GM12878 (cell line): ENCODE results near the gene MAPRE2. TPM values are rescaled to one million over a fixed set of nuclear protein-coding genes. Genes with fewer than 3 reads are reported as not detected.
A peak's percentile ranks its signal among the peaks of the same experiment; 100 is the strongest.

Experiments
- ATAC-seq: fragments of 200-7000 bp; cut with Tn5 transposase; 3 replicates; pipeline ENCODE4 v1.9.1; 2020; ENCODE audit warnings: mild to moderate bottlenecking, moderate library complexity
- BruUV-seq: library from RNA; stranded (reverse); fragments of 400-500 nt; replicated peaks from 2 replicates; lab custom pipeline; 2021; lab: Mats Ljungman, UMichigan
- CTCF ChIA-PET: fragments of 300-600 bp; sonication (Branson Sonifier 250); formaldehyde crosslinking; extraction: SDS; loops from one replicate; lab custom pipeline; 2021; ENCODE audit warnings: inconsistent platforms; lab: Yijun Ruan, JAX
- POLR2A ChIA-PET: fragments of 350-600 bp; formaldehyde crosslinking; extraction: SDS; loops from one replicate; lab custom pipeline; 2021; ENCODE audit warnings: inconsistent platforms; lab: Charles Lee
- RAD21 ChIA-PET: fragments of 300-600 bp; sonication (Branson Sonifier 250); formaldehyde crosslinking; loops from one replicate; lab custom pipeline; 2023; ENCODE audit warnings: antibody characterized with exemption; ENCODE audit not compliant: unreplicated experiment; lab: Charles Lee
- SMC1A ChIA-PET: fragments of 300-600 bp; sonication (Branson Sonifier 250); formaldehyde crosslinking; loops from one replicate; lab custom pipeline; 2023; ENCODE audit not compliant: unreplicated experiment, uncharacterized antibody; lab: Charles Lee
- DNase-seq: peaks from one replicate; pipeline ENCODE4 v3.0.0-alpha.2; 2011; ENCODE audit warnings: low read depth, low spot score
- FAIRE-seq: peaks from 3 replicates; lab custom pipeline; 2011; peaks lifted over from hg19 to GRCh38; lab: Jason Lieb, UNC
- H2AFZ ChIP-seq: 2 replicates; pipeline ENCODE4 v1.6.0; 2011; ENCODE audit warnings: low read depth, low read length, control low read depth; ENCODE audit not compliant: control insufficient read depth
- H3K27ac ChIP-seq: 2 replicates; pipeline ENCODE4 v1.5.1; 2011; ENCODE audit warnings: control low read depth; ENCODE audit not compliant: control insufficient read depth, insufficient read depth
- H3K27me3 ChIP-seq, 2 experiments: replicated peaks in 1 of 2; 2 replicates each; pipeline versions ENCODE4 v1.6.0 to v1.6.1; 2011; ENCODE audit warnings: low read length in 1 of 2; ENCODE audit not compliant: control insufficient read depth in 2 of 2, insufficient read depth in 2 of 2
- H3K36me3 ChIP-seq, 2 experiments: 2 replicates each; pipeline ENCODE4 v1.5.1; 2011; ENCODE audit warnings: low read length in 1 of 2; ENCODE audit not compliant: control insufficient read depth in 2 of 2, insufficient read depth in 2 of 2
- H3K4me1 ChIP-seq: 2 replicates; pipeline ENCODE4 v1.6.1; 2011; ENCODE audit warnings: mild to moderate bottlenecking, low read length, moderate library complexity, mixed read lengths; ENCODE audit not compliant: control insufficient read depth, insufficient read depth
- H3K4me2 ChIP-seq: 2 replicates; pipeline ENCODE4 v1.6.0; 2011; ENCODE audit warnings: control low read depth; ENCODE audit not compliant: control insufficient read depth, insufficient read depth
- H3K4me3 ChIP-seq: fragments of 200-600 bp; sonication (generic); 2 replicates; pipeline ENCODE4 v1.5.1; 2016
- H3K79me2 ChIP-seq: 2 replicates; pipeline ENCODE4 v1.6.0; 2011; ENCODE audit warnings: low read length; ENCODE audit not compliant: control insufficient read depth, insufficient read depth
- H3K9ac ChIP-seq: 2 replicates; pipeline ENCODE4 v1.8.0; 2011; ENCODE audit warnings: low read length, control low read depth, mixed read lengths; ENCODE audit not compliant: control insufficient read depth, insufficient read depth
- H3K9me3 ChIP-seq: replicated peaks from 3 replicates; pipeline ENCODE4 v1.5.1; 2011; ENCODE audit warnings: mild to moderate bottlenecking, low read length; ENCODE audit not compliant: control insufficient read depth, insufficient read depth
- H4K20me1 ChIP-seq: 2 replicates; pipeline ENCODE4 v1.6.0; 2011; ENCODE audit not compliant: control insufficient read depth, insufficient read depth
- ATF3 ChIP-seq: IDR thresholded peaks from 2 replicates; pipeline ENCODE4 v1.6.1; 2011; ENCODE audit warnings: low read depth, mild to moderate bottlenecking, low read length, moderate library complexity, borderline replicate concordance; ENCODE audit errors: extremely low read depth
- HDGF ChIP-seq: fragments of 450-650 bp; IDR thresholded peaks from 2 replicates; pipeline ENCODE4 v1.6.1; 2016; ENCODE audit warnings: antibody characterized with exemption
- RAD21 ChIP-seq: IDR thresholded peaks from 2 replicates; pipeline ENCODE4 v1.6.1; 2011; ENCODE audit warnings: mild to moderate bottlenecking, low read depth, low read length, moderate library complexity; ENCODE audit not compliant: insufficient read depth
- RCOR1 ChIP-seq: conservative IDR thresholded peaks from 2 replicates; pipeline ENCODE4 v1.6.1; 2012; ENCODE audit warnings: low read depth, low read length, improper control_type of control experiment
- SREBF2 ChIP-seq: IDR thresholded peaks from 2 replicates; pipeline ENCODE4 v1.6.1; 2012; ENCODE audit warnings: mild to moderate bottlenecking, low read length
- ZBED1 ChIP-seq: IDR thresholded peaks from 2 replicates; pipeline ENCODE4 v1.6.1; 2016; ENCODE audit warnings: borderline replicate concordance
- ZNF384 ChIP-seq: IDR thresholded peaks from 2 replicates; pipeline ENCODE4 v1.6.1; 2012; ENCODE audit warnings: low read depth, mild to moderate bottlenecking, low read length, improper control_type of control experiment, borderline replicate concordance
- ZNF592 ChIP-seq: fragments of 450-650 bp; IDR thresholded peaks from 2 replicates; pipeline ENCODE4 v1.6.1; 2017; ENCODE audit warnings: mild to moderate bottlenecking, moderate library complexity
- WGBS: methylation state at CpG from one replicate; pipeline ENCODE4 v1.1.6; 2016; ENCODE audit warnings: low lambda C conversion rate; ENCODE audit not compliant: insufficient replicate concordance, insufficient coverage; ENCODE audit errors: missing lambda C conversion rate; 5-methylcytosine and 5-hydroxymethylcytosine counted together
- in situ Hi-C: fragments of 300-500 bp; cut with MboI; formaldehyde crosslinking; loops from 9 replicates; pipeline ENCODE4 v1.14.3; 2018; ENCODE audit warnings: mixed read lengths
- intact Hi-C: fragments of 100-400 bp; cut with micrococcal nuclease; formaldehyde crosslinking; loops from one replicate; pipeline ENCODE4 v1.14.2; 2022; ENCODE audit not compliant: unreplicated experiment
- polyA plus RNA-seq, 11 experiments: library from polyadenylated mRNA; depleted of rRNA in 4 of 11; unstranded in 6 of 11; stranded (reverse) in 5 of 11; fragments of >200 nt; fragmentation: Nextera tagmentation in 4 of 11; fragmentation: Illumina TruSeq in 1 of 11; extraction: Ambion mirVana in 4 of 11; extraction: Trizol in 1 of 11; gene quantifications; 1 replicate in 1 of 11; 2 replicates in 10 of 11; pipeline versions ENCODE4 v1.2.1 to v1.2.3, GENCODE V29; 2011 to 2016; ENCODE audit warnings: inconsistent platforms in 2 of 11, missing spikeins in 2 of 11, low read depth in 1 of 11
- total RNA-seq, 4 experiments: library from RNA; depleted of rRNA in 3 of 4; stranded (reverse); fragments of >200 nt in 3 of 4; fragmentation: Illumina TruSeq in 1 of 4; extraction: Trizol in 1 of 4; gene quantifications; 2 replicates each; pipeline versions ENCODE4 v1.2.1 to v1.2.3, GENCODE V29; 2013 to 2021

The MAPRE2 gene
- total and polyA plus RNA-seq, 10 of the 15 experiments (the other 5 are each of a cell fraction or from before 2014, with no cell fraction given) = 11.0 to 50.6 (median 24.0) TPM

GRCh38 chr18:35024965-35025364 is 16.2 kb upstream of the MAPRE2 start:
- Histone ChIP-seq H4K20me1 (no peaks in the 10 kb centered on the region), H3K4me1 (peaks cover 2% of the 10 kb centered on the region; the same call in 1 of the 2 replicates), H3K9me3 (no peaks in the 10 kb centered on the region), H3K27me3 (no peaks in the 10 kb centered on the region), H3K4me2 (no peak overlapping the region), H2AFZ (no peak overlapping the region), H3K36me3 (no peaks in the 10 kb centered on the region), H3K79me2 (no peaks in the 10 kb centered on the region), H3K9ac (no peak overlapping the region), H3K27ac (no peak overlapping the region), H3K4me3 (no peak overlapping the region)
- no TSS peak for BruUV-seq
- SMC1A ChIA-PET = interaction anchor here (0.8 to 7.7 kb wide), 18 partner anchors 15 to 364 kb away, joined by 3 to 145 read pairs (median 4); partner anchors contain the start of gene MAPRE2
- ATAC-seq (no peak), FAIRE-seq (no peak), DNase-seq (no peak)
- in situ Hi-C loops = loop anchor here (10.0 kb wide), 1 partner anchor 320 kb away; the partner anchor contains the start of gene ZNF24
- WGBS = 100% methylated on average over 1 of the region's 1 CpG
- RAD21 ChIA-PET = interaction anchor here (0.6 to 7.0 kb wide), 6 partner anchors 15 to 330 kb away, joined by 3 to 83 read pairs (median 36); partner anchors contain the start of gene MAPRE2
- POLR2A ChIA-PET = no interaction called here
- CTCF ChIA-PET = interaction anchor here (0.6 to 7.5 kb wide), 19 partner anchors 12 to 337 kb away, joined by 3 to 157 read pairs (median 4); partner anchors contain the start of gene MAPRE2
- intact Hi-C loops = loop anchor here (5.0 kb wide), 1 partner anchor 332 kb away; no protein-coding TSS in a partner anchor
- no peak for TF ChIP-seq ATF3
- no peak for TF ChIP-seq ZBED1
- TF ChIP-seq HDGF = no peak
- TF ChIP-seq, all 136 proteins: peak for 0

- FAIRE-seq = no peak
- peak; percentile 79 for ATAC-seq
- no peak for TF ChIP-seq SREBF2
- TF ChIP-seq ZNF384 = peak; percentile 72
- TF ChIP-seq RCOR1 = no peak
- no peak for TF ChIP-seq ZNF592
- peak; percentile 81 for TF ChIP-seq RAD21
Measured at GRCh38 chr18:35026407-35027061, 14.7 kb upstream of the MAPRE2 start.

More at GRCh38 chr18:35026407-35027061, 14.7 kb upstream of the MAPRE2 start:
- in situ Hi-C loops (loop anchor here (10.0 kb wide), 1 partner anchor 318 kb away; the partner anchor contains the start of gene ZNF24), intact Hi-C loops (loop anchor here (1.0 to 5.0 kb wide), 2 partner anchors 118 to 331 kb away; no protein-coding TSS in a partner anchor)
- CTCF ChIA-PET = interaction anchor here (0.6 to 7.5 kb wide), 32 partner anchors 10 to 730 kb away, joined by 3 to 157 read pairs (median 4); partner anchors contain the start of gene MAPRE2
- WGBS = 22% methylated on average over 5 of the region's 5 CpGs
- RAD21 ChIA-PET = interaction anchor here (0.7 to 7.0 kb wide), 18 partner anchors 13 to 384 kb away, joined by 3 to 83 read pairs (median 4); partner anchors contain the start of gene MAPRE2
- no peaks in the 10 kb centered on the region for H3K36me3 ChIP-seq
- H3K27ac ChIP-seq = no peak overlapping the region
- H3K79me2 ChIP-seq = no peaks in the 10 kb centered on the region
- DNase-seq = no peak
- POLR2A ChIA-PET = interaction anchor here (1.1 to 1.3 kb wide), 3 partner anchors 11 to 117 kb away, joined by 3 to 4 read pairs (median 3); no protein-coding TSS in a partner anchor
- BruUV-seq = no TSS peak
- H3K27me3 ChIP-seq = no peaks in the 10 kb centered on the region
- H4K20me1 ChIP-seq = no peaks in the 10 kb centered on the region
- H3K4me3 ChIP-seq = no peak overlapping the region
- H3K4me1 ChIP-seq = peaks cover 10% of the 10 kb centered on the region
- no peak overlapping the region for H2AFZ ChIP-seq
- no peak overlapping the region for H3K4me2 ChIP-seq
- SMC1A ChIA-PET = interaction anchor here (0.6 to 7.7 kb wide), 26 partner anchors 9 to 358 kb away, joined by 3 to 145 read pairs (median 4); partner anchors contain the start of gene MAPRE2
- no peak overlapping the region for H3K9ac ChIP-seq
- H3K9me3 ChIP-seq = peaks cover 2% of the 10 kb centered on the region; the same call in 1 of the 3 replicates
